ENCODE results near the gene CDH26. TPM values are rescaled to one million over a fixed set of nuclear protein-coding genes. Genes with fewer than 3 reads are reported as not detected.

The CDH26 gene
- total RNA-seq, 2 experiments from 2014 or later = 0.46 to 1.1 TPM

- ChIA-PET CTCF (no interaction called here), POLR2A (no interaction called here)
Measured at GRCh38 chr20:60008130-60008808, 50.0 kb downstream of the CDH26 start.

GRCh38 chr20:60009318-60009717 lies 51.1 kb downstream of the CDH26 start:
- POLR2A ChIA-PET = no interaction called here
- CTCF ChIA-PET = interaction anchor here (0.9 kb wide), 1 partner anchor 37 kb away, joined by 3 read pairs; no protein-coding TSS in a partner anchor

- POLR2A ChIA-PET = no interaction called here
- CTCF ChIA-PET = interaction anchor here (0.9 kb wide), 1 partner anchor 37 kb away, joined by 3 read pairs; no protein-coding TSS in a partner anchor
Measured at GRCh38 chr20:60009826-60010616, 51.8 kb downstream of the CDH26 start.

GRCh38 chr20:60010689-60011458 lies 52.7 kb downstream of the CDH26 start:
- CTCF ChIA-PET = no interaction called here

GRCh38 chr20:60011512-60012507 lies 53.6 kb downstream of the CDH26 start:
- CTCF ChIA-PET = interaction anchor here (0.6 kb wide), 1 partner anchor 146 kb away, joined by 4 read pairs; no protein-coding TSS in a partner anchor
- POLR2A ChIA-PET = no interaction called here

More at GRCh38 chr20:60010689-60011458, 52.7 kb downstream of the CDH26 start:
- POLR2A ChIA-PET = no interaction called here

- CTCF ChIA-PET = no interaction called here
- POLR2A ChIA-PET = no interaction called here
Measured at GRCh38 chr20:60013296-60014139, 55.3 kb downstream of the CDH26 start.

GRCh38 chr20:60016406-60016805 lies 58.2 kb downstream of the CDH26 start:
- CTCF ChIA-PET = no interaction called here
- POLR2A ChIA-PET = no interaction called here

GRCh38 chr20:60020251-60020650 lies 62.0 kb downstream of the CDH26 start:
- CTCF ChIA-PET = no interaction called here
- POLR2A ChIA-PET = no interaction called here

- CTCF ChIA-PET = no interaction called here
- POLR2A ChIA-PET = no interaction called here
Measured at GRCh38 chr20:60021104-60021503, 62.9 kb downstream of the CDH26 start.

- ChIA-PET CTCF (no interaction called here), POLR2A (no interaction called here)
Measured at GRCh38 chr20:60022849-60023248, 64.6 kb downstream of the CDH26 start.

GRCh38 chr20:60024245-60024644 lies 66.0 kb downstream of the CDH26 start:
- CTCF ChIA-PET = no interaction called here
- POLR2A ChIA-PET = no interaction called here

GRCh38 chr20:60024801-60025200 lies 66.6 kb downstream of the CDH26 start:
- ChIA-PET CTCF (no interaction called here), POLR2A (no interaction called here)

- ChIA-PET POLR2A (no interaction called here), CTCF (no interaction called here)
Measured at GRCh38 chr20:60026010-60026409, 67.8 kb downstream of the CDH26 start.

- ChIA-PET CTCF (no interaction called here), POLR2A (no interaction called here)
Measured at GRCh38 chr20:60030471-60030870, 72.2 kb downstream of the CDH26 start.

- POLR2A ChIA-PET = no interaction called here
- CTCF ChIA-PET = no interaction called here
Measured at GRCh38 chr20:60031107-60031506, 72.9 kb downstream of the CDH26 start.

GRCh38 chr20:60034231-60035110 lies 76.2 kb downstream of the CDH26 start:
- POLR2A ChIA-PET = no interaction called here
- CTCF ChIA-PET = no interaction called here

GRCh38 chr20:60035486-60035885 lies 77.3 kb downstream of the CDH26 start:
- POLR2A ChIA-PET = no interaction called here
- CTCF ChIA-PET = no interaction called here

- CTCF ChIA-PET = interaction anchor here (1.3 kb wide), 1 partner anchor 21 kb away, joined by 5 read pairs; no protein-coding TSS in a partner anchor
Measured at GRCh38 chr20:60036346-60036745, 78.1 kb downstream of the CDH26 start.

More at GRCh38 chr20:60036346-60036745, 78.1 kb downstream of the CDH26 start:
- POLR2A ChIA-PET = no interaction called here

All from activated CD8-positive, alpha-beta memory T cell treated with anti-CD3 and anti-CD28 coated beads for 36 hours (primary cell).